Measurements from ENCODE around the gene ADARB1. TPM values are rescaled to one million over a fixed set of nuclear protein-coding genes. Genes with fewer than 3 reads are reported as not detected.

The ADARB1 gene
- total RNA-seq, 1 donor from 2014 or later: 19.2 TPM

DNA sequence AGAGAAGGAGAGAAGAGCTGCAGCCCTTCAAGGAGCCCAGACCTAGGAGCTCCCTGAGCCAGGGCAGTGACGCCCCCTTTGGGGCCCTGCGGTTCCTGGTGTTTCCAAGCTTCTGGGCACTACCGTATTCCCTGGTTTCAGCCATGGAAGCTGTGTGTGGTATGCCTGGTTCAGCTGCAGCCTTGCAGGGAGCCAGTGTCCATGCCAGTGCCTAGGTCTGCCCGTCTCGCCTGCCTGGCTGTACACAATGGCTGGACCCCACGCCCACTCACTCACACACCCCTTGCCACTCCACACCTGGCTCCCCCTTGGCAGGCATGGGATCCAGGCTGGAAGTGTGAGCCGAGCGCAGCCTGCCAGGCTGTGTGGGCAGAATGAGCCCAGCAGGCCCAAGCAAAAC is 87.7 kb downstream of the ADARB1 start:
- no peak for DNase-seq (ENCODE audit: low spot score in 2 of 2)
- FAIRE-seq: no peak

DNA sequence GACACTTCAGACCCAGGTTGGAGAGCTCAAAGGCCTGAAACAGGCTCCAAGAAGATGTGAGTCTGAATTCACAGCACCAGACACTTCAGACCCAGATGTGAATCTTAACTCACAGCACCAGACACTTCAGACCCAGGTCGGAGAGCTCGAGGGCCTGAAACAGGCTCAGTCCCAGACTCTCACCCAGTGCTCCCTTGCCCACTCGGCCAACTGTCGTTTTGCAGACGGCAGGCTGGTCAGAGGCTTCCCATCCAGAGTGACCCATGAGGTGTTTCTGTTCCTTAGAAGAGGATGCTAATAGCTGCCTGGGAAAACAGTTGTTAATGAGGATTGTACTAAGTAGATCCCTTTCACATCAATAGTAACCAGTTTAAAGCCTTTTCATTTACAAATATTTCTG is 88.4 kb downstream of the ADARB1 start:
- DNase-seq (ENCODE audit: low spot score in 2 of 2) (no peak), FAIRE-seq (no peak)

DNA sequence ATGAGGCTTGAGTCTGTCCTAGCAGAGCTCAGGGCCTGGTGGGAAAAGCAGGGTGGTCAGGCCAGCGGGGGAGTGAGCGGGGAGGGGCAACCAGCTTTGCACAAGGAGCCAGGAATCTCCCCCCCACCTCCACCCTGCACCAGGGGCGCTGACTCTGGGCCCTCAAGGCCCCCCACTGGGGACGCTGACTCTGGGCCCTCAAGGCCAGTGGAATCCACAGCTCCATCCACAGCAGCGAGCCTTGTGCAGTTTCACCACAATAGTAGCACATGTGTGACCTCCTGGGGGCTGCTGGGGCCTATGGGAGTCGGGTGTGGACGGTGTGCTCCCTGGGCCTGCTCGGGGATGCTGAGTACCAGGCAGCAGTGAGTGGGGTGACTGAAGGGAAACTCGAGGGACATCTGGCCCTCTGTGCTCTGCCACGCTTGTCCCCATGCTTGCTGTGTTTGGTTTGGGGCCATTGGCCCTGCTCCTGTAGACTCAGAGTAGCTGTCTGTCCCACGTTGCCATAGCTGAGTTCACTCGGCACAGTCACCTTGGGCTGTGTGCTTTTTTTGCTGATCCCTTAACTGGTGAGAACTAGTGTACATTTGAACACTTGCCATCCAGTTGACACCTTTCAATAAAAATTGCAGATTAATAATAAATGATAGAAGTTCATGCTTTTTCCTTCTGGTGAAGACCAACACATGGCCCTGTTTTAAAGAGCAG is 89.2 kb downstream of the ADARB1 start:
- DNase-seq (ENCODE audit: low spot score in 2 of 2) (no peak), FAIRE-seq (no peak)

- FAIRE-seq (no peak), DNase-seq (ENCODE audit: low spot score in 2 of 2) (peak in 1 of 2 donors; percentile 44)
Observed at GRCh38 chr21:45164124-45164511, 89.7 kb downstream of the ADARB1 start.

- no peak for FAIRE-seq
Observed at GRCh38 chr21:45164838-45165237, 90.5 kb downstream of the ADARB1 start.

GRCh38 chr21:45166931-45167330 is 92.6 kb downstream of the ADARB1 start:
- FAIRE-seq (no peak), DNase-seq (ENCODE audit: low spot score in 2 of 2) (no peak)

More at GRCh38 chr21:45164838-45165237, 90.5 kb downstream of the ADARB1 start:
- DNase-seq (ENCODE audit: low spot score in 2 of 2): no peak

- FAIRE-seq (no peak), DNase-seq (ENCODE audit: low spot score in 2 of 2) (no peak)
Observed at GRCh38 chr21:45167796-45168222, 93.4 kb downstream of the ADARB1 start.

DNA sequence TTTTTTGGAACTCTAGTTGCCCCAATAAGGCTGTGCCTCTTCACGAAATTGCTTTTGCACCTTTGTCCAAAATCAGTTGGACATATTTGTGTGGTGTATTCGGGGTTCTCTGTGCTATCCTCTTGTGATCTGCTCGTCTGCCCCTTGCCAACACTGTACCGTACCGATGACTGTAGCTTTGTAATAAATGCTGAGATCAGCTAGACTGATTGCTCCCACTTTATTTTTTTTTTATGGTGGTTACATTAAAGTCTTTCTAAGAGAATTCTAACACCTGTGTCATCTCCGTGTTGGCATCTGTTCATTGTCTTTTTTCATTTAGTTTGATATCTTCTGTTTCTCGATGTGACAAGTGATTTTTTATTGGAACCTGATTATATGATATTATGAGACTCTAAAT is 94.1 kb downstream of the ADARB1 start:
- FAIRE-seq (no peak), DNase-seq (ENCODE audit: low spot score in 2 of 2) (no peak)

DNA sequence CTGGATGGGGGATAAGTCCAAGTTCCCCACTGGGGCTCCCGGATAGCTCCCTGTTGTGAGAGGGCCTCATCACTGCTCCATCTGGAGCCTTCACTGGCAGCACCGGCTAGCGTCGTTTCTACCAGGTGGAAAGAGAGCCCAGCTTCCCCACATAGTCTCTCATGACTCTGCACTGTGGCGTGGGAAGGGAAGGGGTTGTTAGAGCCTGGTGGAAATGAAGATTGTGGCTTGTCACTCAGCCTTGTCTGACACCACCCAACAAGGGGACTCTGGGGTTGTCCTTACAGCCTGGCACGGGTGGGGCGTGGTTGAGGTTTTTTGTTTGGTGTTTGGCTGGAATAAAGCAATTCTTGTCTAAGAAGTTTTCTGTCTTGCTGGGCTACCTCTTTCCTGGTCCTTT is 94.6 kb downstream of the ADARB1 start:
- no peak for DNase-seq (ENCODE audit: low spot score in 2 of 2)
- FAIRE-seq: no peak

DNA sequence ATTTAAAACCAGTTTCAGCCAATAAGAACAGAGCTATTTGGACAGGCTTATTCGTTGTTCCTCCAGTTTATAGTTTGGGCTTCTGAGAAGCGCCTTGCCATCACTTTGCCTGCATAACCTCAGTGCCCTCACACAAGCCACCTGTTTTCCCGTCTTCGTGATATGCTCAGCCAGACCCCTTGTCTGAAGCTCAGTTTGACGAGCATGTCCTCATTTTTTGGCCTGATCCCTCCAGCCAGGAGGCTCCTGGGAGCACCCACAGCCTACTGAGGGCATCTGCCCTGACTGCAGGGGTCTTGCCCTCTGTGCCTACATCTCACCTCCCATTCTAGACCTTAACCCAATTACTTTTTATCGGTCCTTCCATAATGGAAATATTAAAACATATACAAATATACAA is 95.3 kb downstream of the ADARB1 start:
- FAIRE-seq: no peak
- no peak for DNase-seq (ENCODE audit: low spot score in 2 of 2)

- DNase-seq (ENCODE audit: low spot score in 2 of 2): no peak
- FAIRE-seq: no peak
Observed at GRCh38 chr21:45170987-45171386, 96.6 kb downstream of the ADARB1 start.

GRCh38 chr21:45172420-45172819 is 98.0 kb downstream of the ADARB1 start:
- FAIRE-seq: no peak

DNA sequence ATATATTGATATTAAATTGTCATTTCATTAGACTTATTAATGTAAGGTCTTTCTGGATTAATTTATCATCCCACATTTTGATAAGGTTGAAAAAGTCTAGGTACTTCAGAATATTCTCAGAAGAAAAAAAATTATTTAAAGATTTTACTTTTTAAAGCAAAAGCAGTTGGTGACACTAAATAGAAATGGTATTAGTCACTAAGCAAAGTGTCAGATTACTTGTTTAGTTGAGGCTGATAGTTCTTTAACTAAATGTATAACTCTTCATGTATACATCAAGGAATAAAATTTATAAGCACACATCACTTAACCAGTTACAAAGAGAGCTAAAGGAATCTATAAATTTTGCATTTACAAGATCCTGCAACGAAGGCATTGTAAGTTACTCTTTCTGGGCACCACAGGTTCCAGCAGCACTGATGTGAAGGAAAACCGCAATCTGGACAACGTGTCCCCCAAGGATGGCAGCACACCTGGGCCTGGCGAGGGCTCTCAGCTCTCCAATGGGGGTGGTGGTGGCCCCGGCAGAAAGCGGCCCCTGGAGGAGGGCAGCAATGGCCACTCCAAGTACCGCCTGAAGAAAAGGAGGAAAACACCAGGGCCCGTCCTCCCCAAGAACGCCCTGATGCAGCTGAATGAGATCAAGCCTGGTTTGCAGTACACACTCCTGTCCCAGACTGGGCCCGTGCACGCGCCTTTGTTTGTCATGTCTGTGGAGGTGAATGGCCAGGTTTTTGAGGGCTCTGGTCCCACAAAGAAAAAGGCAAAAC is 101.1 kb downstream of the ADARB1 start:
- FAIRE-seq (no peak), DNase-seq (ENCODE audit: low spot score in 2 of 2) (no peak)

More at GRCh38 chr21:45172420-45172819, 98.0 kb downstream of the ADARB1 start:
- DNase-seq (ENCODE audit: low spot score in 2 of 2): no peak

- no peak for DNase-seq (ENCODE audit: low spot score in 2 of 2)
- no peak for FAIRE-seq
Observed at GRCh38 chr21:45176141-45176540, 101.8 kb downstream of the ADARB1 start.

DNA sequence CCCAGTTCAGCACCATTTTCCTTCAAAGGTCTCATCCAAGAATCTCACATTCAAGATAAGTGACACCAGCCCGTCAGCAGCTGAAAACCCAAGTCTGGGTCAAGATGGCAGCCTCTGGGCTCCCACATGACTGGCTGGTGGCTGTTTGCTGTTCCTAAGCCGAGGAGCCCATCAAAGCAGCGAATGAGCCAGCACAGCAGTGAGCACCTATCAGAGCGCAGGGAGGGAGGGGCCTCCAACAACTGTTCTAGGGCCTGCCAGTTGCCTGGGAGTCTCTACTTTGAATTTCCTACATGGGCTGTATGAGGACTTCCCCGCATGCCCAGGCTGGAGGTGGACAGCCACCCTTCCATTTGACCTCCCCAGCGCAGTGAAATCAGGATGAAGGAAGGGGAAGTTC is 102.7 kb downstream of the ADARB1 start:
- no peak for FAIRE-seq
- DNase-seq (ENCODE audit: low spot score in 2 of 2): no peak

GRCh38 chr21:45178070-45178608 is 103.8 kb downstream of the ADARB1 start:
- DNase-seq (ENCODE audit: low spot score in 2 of 2) (no peak), FAIRE-seq (no peak)

- no peak for FAIRE-seq
- DNase-seq (ENCODE audit: low spot score in 2 of 2): no peak
Observed at GRCh38 chr21:45178971-45179370, 104.6 kb downstream of the ADARB1 start.

GRCh38 chr21:45179568-45180245 is 105.3 kb downstream of the ADARB1 start:
- DNase-seq (ENCODE audit: low spot score in 2 of 2): no peak
- no peak for FAIRE-seq

GRCh38 chr21:45180246-45180599 is 105.8 kb downstream of the ADARB1 start:
- no peak for FAIRE-seq
- no peak for DNase-seq (ENCODE audit: low spot score in 2 of 2)

DNA sequence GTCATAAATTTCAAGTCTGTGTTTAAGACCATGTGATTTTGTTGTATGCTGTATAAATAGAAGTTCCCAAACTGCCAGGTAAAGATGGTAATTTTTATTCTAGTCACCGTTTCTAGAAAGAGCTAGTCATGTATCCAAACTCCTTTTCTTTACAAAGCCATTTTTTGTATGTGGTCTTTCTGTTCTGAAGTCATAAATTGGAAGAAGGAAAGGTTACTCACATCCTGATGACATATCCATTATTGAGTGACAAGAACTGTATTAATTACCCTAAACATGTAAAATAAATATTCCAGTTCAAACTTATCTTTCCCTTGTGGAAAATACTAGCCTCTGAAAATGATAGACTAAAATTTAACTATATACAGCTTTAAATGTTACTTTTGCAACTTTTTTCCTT is 108.6 kb downstream of the ADARB1 start:
- no peak for DNase-seq (ENCODE audit: low spot score in 2 of 2)
- FAIRE-seq: no peak

- FAIRE-seq: no peak
Observed at GRCh38 chr21:45183852-45184251, 109.5 kb downstream of the ADARB1 start.

More at GRCh38 chr21:45183852-45184251, 109.5 kb downstream of the ADARB1 start:
- DNase-seq (ENCODE audit: low spot score in 2 of 2): no peak

All from frontal cortex (tissue), 4 donors.